Peyer's patch (tissue), 4 donors: ENCODE results near the gene RBMS1.

Experiments used
- CTCF ChIP-seq, 6 experiments: fragments of 450-650 bp in 4 of 6; fragments of 200-600 bp in 2 of 6; sonication (generic) in 1 of 6; IDR thresholded peaks; one replicate each; pipeline ENCODE4 v1.5.1; 2017 to 2019; ENCODE audit warnings: antibody characterized with exemption in 6 of 6, mild to moderate bottlenecking in 3 of 6, moderate library complexity in 1 of 6
- POLR2A ChIP-seq, 2 donors: fragments of 450-650 bp; IDR thresholded peaks; one replicate each; pipeline ENCODE4 v1.5.1; 2017; ENCODE audit warnings: antibody characterized with exemption in 2 of 2, mild to moderate bottlenecking in 2 of 2, moderate library complexity in 2 of 2

- TF ChIP-seq CTCF (IDR thresholded peaks at IDR 0.05), result no peak
- no peak for TF ChIP-seq POLR2A (IDR thresholded peaks at IDR 0.05)
Measured at GRCh38 chr2:160358046-160358445, 135.6 kb downstream of the RBMS1 start.
